Caco-2 (cell line): ENCODE data around the gene NEDD9. TPM values are rescaled to one million over a fixed set of nuclear protein-coding genes. Genes with fewer than 3 reads are reported as not detected.

ENCODE experiments used
- BruUV-seq: library from RNA; stranded (reverse); fragments of 400-500 nt; replicated peaks from 2 replicates; lab custom pipeline; 2021; lab: Mats Ljungman, UMichigan
- CTCF ChIA-PET: fragments of 300-600 bp; sonication (Branson Sonifier 250); formaldehyde crosslinking; loops from one replicate; lab custom pipeline; 2022; ENCODE audit warnings: antibody characterized with exemption; lab: Charles Lee
- POLR2A ChIA-PET: fragments of 300-600 bp; sonication (Branson Sonifier 250); formaldehyde crosslinking; loops from one replicate; lab custom pipeline; 2022; ENCODE audit warnings: antibody characterized with exemption; lab: Charles Lee
- DNase-seq, 2 experiments: peaks; one replicate each; pipeline versions ENCODE4 v3.0.0 to v3.0.0-alpha.2; 2020 to 2022
- H3K27me3 ChIP-seq: replicated peaks from 2 replicates; pipeline ENCODE4 v1.6.0; 2011; ENCODE audit warnings: low read length; ENCODE audit not compliant: control insufficient read depth, insufficient read depth
- H3K36me3 ChIP-seq: 2 replicates; pipeline ENCODE4 v1.5.1; 2011; ENCODE audit warnings: low read length; ENCODE audit not compliant: control insufficient read depth, insufficient read depth
- H3K4me1 ChIP-seq: fragments of 250-450 bp; sonication (Bioruptor Pico); 2 replicates; pipeline ENCODE4 v1.5.1; 2020; ENCODE audit warnings: mild to moderate bottlenecking
- H3K4me3 ChIP-seq: 2 replicates; pipeline ENCODE4 v1.5.1; 2011; ENCODE audit warnings: low read depth, mild to moderate bottlenecking, control low read depth, low read length
- H3K9me3 ChIP-seq: fragments of 250-450 bp; sonication (Bioruptor Pico); 2 replicates; pipeline ENCODE4 v1.5.1; 2020; ENCODE audit warnings: mild to moderate bottlenecking, moderate library complexity
- H3K27ac Mint-ChIP-seq: one replicate; pipeline ENCODE4 v1.8.0; 2022; ENCODE audit warnings: mixed read lengths; ENCODE audit not compliant: unreplicated experiment
- H3K27me3 Mint-ChIP-seq: one replicate; pipeline ENCODE4 v1.8.0; 2022; ENCODE audit warnings: mixed read lengths; ENCODE audit not compliant: insufficient read depth, unreplicated experiment
- H3K36me3 Mint-ChIP-seq: one replicate; pipeline ENCODE4 v1.8.0; 2022; ENCODE audit warnings: mild to moderate bottlenecking, mixed read lengths; ENCODE audit not compliant: insufficient read depth, unreplicated experiment
- H3K4me1 Mint-ChIP-seq: one replicate; pipeline ENCODE4 v1.8.0; 2022; ENCODE audit warnings: low read depth, mixed read lengths; ENCODE audit not compliant: unreplicated experiment
- H3K4me3 Mint-ChIP-seq: one replicate; pipeline ENCODE4 v1.8.0; 2022; ENCODE audit warnings: mild to moderate bottlenecking, moderate library complexity, mixed read lengths; ENCODE audit not compliant: unreplicated experiment
- H3K9me3 Mint-ChIP-seq: one replicate; pipeline ENCODE4 v1.8.0; 2022; ENCODE audit warnings: mixed read lengths; ENCODE audit not compliant: unreplicated experiment
- CTCF ChIP-seq, 2 experiments: fragments of 200-600 bp in 1 of 2; IDR thresholded peaks; 1 replicate in 1 of 2; 2 replicates in 1 of 2; pipeline versions ENCODE4 v1.5.1 to v1.8.0; 2011 to 2022; ENCODE audit warnings: antibody characterized with exemption in 1 of 2, control low read depth in 1 of 2, inconsistent platforms in 1 of 2, low read depth in 1 of 2, low read length in 1 of 2, mild to moderate bottlenecking in 1 of 2, moderate library complexity in 1 of 2; ENCODE audit not compliant: insufficient read depth in 1 of 2, severe bottlenecking in 1 of 2, unreplicated experiment in 1 of 2
- intact Hi-C: fragments of 100-400 bp; cut with micrococcal nuclease; formaldehyde crosslinking; loops from one replicate; pipeline ENCODE4 v1.10.0; 2022; ENCODE audit not compliant: unreplicated experiment
- total RNA-seq: library from RNA; stranded (reverse); gene quantifications from 2 replicates; pipeline ENCODE4 v1.2.3, GENCODE V29; 2022

The NEDD9 gene
- total RNA-seq, 1 experiment from 2014 or later: 36.2 TPM

- Mint-ChIP-seq H3K27me3 (no peaks in the 10 kb centered on the region), H3K9me3 (no peaks in the 10 kb centered on the region), H3K4me1 (peaks cover 9% of the 10 kb centered on the region), H3K4me3 (no peak overlapping the region), H3K27ac (no peak overlapping the region), H3K36me3 (no peaks in the 10 kb centered on the region)
- H3K9me3 ChIP-seq: no peaks in the 10 kb centered on the region
- no peaks in the 10 kb centered on the region for H3K27me3 ChIP-seq
- intact Hi-C loops: no loop called here
- DNase-seq: no peak
- BruUV-seq: no TSS peak
- H3K4me1 ChIP-seq: peaks cover 20% of the 10 kb centered on the region
- ChIA-PET POLR2A (no interaction called here), CTCF (no interaction called here)
- TF ChIP-seq CTCF (IDR thresholded peaks at IDR 0.05; ENCODE audit: insufficient read depth in 1 of 2, low read depth in 1 of 2, low read length in 1 of 2, severe bottlenecking in 1 of 2, unreplicated experiment in 1 of 2): no peak
- no peak overlapping the region for H3K4me3 ChIP-seq
- no peaks in the 10 kb centered on the region for H3K36me3 ChIP-seq
These were observed 23.1 kb upstream of the NEDD9 start for GRCh38 chr6:11255610-11256009.

GRCh38 chr6:11253594-11253993, 21.1 kb upstream of the NEDD9 start:
- no peak for TF ChIP-seq CTCF (IDR thresholded peaks at IDR 0.05; ENCODE audit: insufficient read depth in 1 of 2, low read depth in 1 of 2, low read length in 1 of 2, severe bottlenecking in 1 of 2, unreplicated experiment in 1 of 2)
- CTCF ChIA-PET: no interaction called here
- Histone ChIP-seq H3K27me3 (no peaks in the 10 kb centered on the region), H3K9me3 (no peaks in the 10 kb centered on the region), H3K36me3 (no peaks in the 10 kb centered on the region), H3K4me1 (peaks cover 10% of the 10 kb centered on the region), H3K4me3 (no peak overlapping the region)
- H3K36me3 Mint-ChIP-seq: no peaks in the 10 kb centered on the region
- peaks cover 4% of the 10 kb centered on the region for H3K4me1 Mint-ChIP-seq
- POLR2A ChIA-PET: no interaction called here
- no peaks in the 10 kb centered on the region for H3K27me3 Mint-ChIP-seq
- DNase-seq: no peak
- intact Hi-C loops: no loop called here
- H3K9me3 Mint-ChIP-seq: no peaks in the 10 kb centered on the region
- H3K27ac Mint-ChIP-seq: no peak overlapping the region
- BruUV-seq: no TSS peak
- no peak overlapping the region for H3K4me3 Mint-ChIP-seq

- ChIA-PET POLR2A (interaction anchor here (0.7 kb wide), 1 partner anchor 19 kb away, joined by 3 read pairs; the partner anchor contains the start of gene NEDD9), CTCF (no interaction called here)
- Histone ChIP-seq H3K27me3 (no peaks in the 10 kb centered on the region), H3K36me3 (no peaks in the 10 kb centered on the region), H3K9me3 (no peaks in the 10 kb centered on the region), H3K4me1 (no peaks in the 10 kb centered on the region), H3K4me3 (no peak overlapping the region)
- BruUV-seq: no TSS peak
- Mint-ChIP-seq H3K4me3 (no peak overlapping the region), H3K4me1 (peaks cover 6% of the 10 kb centered on the region), H3K27me3 (no peaks in the 10 kb centered on the region), H3K36me3 (no peaks in the 10 kb centered on the region), H3K9me3 (no peaks in the 10 kb centered on the region), H3K27ac (no peak overlapping the region)
- DNase-seq: no peak
- no peak for TF ChIP-seq CTCF (IDR thresholded peaks at IDR 0.05; ENCODE audit: insufficient read depth in 1 of 2, low read depth in 1 of 2, low read length in 1 of 2, severe bottlenecking in 1 of 2, unreplicated experiment in 1 of 2)
- intact Hi-C loops: no loop called here
These were observed 19.3 kb upstream of the NEDD9 start for GRCh38 chr6:11251553-11252360.
